ENCODE results near the gene PROM1.

- TF ChIP-seq POLR2A (IDR thresholded peaks at IDR 0.05) (no peak), CTCF (IDR thresholded peaks at IDR 0.05) (no peak)
Measured at GRCh38 chr4:15930314-15930713, 153.5 kb downstream of the PROM1 start.
